NT2/D1 (cell line): ENCODE data around the gene NECTIN4.

Experiments
- SUZ12 ChIP-seq: IDR thresholded peaks from 2 replicates; pipeline ENCODE4 v1.6.1; 2011; ENCODE audit not compliant: insufficient read length, insufficient read depth; ENCODE audit errors: extremely low read depth
- YY1 ChIP-seq: IDR thresholded peaks from 2 replicates; pipeline ENCODE4 v1.6.1; 2011; ENCODE audit not compliant: insufficient read length, insufficient read depth

DNA sequence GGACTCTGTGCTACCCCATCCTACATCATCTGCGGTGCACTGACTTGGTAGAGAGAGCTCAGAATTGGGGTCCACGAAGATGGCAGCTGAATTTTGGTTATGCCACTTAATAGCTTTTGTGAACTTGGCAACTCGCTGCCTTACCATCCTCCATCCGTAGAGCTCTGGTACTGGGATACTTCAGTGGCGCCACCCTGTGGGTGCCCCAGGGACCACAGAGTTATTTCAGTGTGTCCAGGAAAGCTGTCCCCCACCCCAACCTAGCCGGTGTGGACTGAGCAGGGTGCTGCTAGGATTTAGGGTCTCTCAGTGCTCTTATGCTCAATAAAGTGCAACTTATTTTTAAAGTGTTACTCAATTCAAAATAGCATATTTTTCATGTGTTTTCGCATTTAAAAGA lies 34.6 kb downstream of the NECTIN4 start:
- TF ChIP-seq YY1 = no peak
- no peak for TF ChIP-seq SUZ12
